ENCODE data around the gene CADM1.

CADM1 gene

DNA sequence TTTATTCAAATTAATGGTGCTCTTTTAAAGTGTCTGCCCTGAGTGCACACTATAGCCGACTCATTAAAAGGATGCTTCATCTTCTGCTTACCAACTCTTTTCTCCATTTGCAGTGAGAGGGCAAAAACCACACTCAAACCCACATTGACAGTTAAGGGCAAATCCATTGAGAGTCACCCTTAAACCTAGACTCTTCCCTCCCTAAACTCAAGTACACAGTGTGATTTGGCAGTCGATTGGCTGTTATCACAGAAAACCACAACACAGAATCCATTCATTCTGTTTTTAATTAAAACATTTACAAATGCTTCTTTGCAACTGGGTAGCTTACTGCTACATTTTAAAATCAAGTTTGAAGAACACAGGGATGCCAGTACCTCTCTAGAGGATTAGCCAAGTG is 120.0 kb downstream of the CADM1 start:
- Histone ChIP-seq H3K4me2 (ENCODE audit: low read length) (no peak overlapping the region), H3K36me3 (replicated peaks; ENCODE audit: low read depth, low read length) (no peaks in the 10 kb centered on the region), H3K79me2 (ENCODE audit: low read length) (no peaks in the 10 kb centered on the region), H3K4me1 (ENCODE audit: low read length) (peaks cover 30% of the 10 kb centered on the region), H4K20me1 (ENCODE audit: insufficient read depth, low read length) (no peaks in the 10 kb centered on the region), H3K9ac (ENCODE audit: low read length) (no peak overlapping the region), H3K27me3 (ENCODE audit: low read depth, low read length) (peaks cover 23% of the 10 kb centered on the region), H3K9me3 (ENCODE audit: insufficient read depth, low read length) (no peaks in the 10 kb centered on the region), H3K4me3 (ENCODE audit: low read length) (no peak overlapping the region), H3K27ac (ENCODE audit: low read length) (no peak overlapping the region), H2AFZ (ENCODE audit: low read depth, low read length) (no peak overlapping the region)
- TF ChIP-seq, protein P1, sequence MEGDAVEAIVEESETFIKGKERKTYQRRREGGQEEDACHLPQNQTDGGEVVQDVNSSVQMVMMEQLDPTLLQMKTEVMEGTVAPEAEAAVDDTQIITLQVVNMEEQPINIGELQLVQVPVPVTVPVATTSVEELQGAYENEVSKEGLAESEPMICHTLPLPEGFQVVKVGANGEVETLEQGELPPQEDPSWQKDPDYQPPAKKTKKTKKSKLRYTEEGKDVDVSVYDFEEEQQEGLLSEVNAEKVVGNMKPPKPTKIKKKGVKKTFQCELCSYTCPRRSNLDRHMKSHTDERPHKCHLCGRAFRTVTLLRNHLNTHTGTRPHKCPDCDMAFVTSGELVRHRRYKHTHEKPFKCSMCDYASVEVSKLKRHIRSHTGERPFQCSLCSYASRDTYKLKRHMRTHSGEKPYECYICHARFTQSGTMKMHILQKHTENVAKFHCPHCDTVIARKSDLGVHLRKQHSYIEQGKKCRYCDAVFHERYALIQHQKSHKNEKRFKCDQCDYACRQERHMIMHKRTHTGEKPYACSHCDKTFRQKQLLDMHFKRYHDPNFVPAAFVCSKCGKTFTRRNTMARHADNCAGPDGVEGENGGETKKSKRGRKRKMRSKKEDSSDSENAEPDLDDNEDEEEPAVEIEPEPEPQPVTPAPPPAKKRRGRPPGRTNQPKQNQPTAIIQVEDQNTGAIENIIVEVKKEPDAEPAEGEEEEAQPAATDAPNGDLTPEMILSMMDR (IDR thresholded peaks at IDR 0.05; ENCODE audit: low read depth, low read length), result no peak
- TF ChIP-seq EZH2phosphoT487 (IDR thresholded peaks at IDR 0.05; ENCODE audit: low read depth), result no peak

DNA sequence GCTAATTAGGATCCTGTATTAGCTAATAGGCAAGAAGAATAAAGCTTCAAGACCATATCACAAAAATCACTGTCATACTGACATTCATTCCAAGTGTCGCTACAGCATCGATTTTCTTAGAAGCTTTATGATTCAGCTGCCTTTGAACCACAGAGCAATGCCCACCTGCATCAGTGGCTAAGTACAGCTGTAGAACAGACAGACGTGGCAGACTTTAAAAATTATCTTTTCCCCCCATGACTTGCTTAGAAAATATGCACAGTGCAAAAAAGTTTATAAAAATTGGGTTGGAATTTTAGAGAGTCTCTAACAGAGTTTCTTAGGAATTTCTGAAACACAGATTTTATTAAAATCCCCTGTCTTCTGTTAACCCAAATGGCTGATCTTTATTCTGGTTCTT is 120.8 kb downstream of the CADM1 start:
- Histone ChIP-seq H3K79me2 (ENCODE audit: low read length) (no peaks in the 10 kb centered on the region), H2AFZ (ENCODE audit: low read depth, low read length) (no peak overlapping the region), H3K9ac (ENCODE audit: low read length) (no peak overlapping the region), H3K4me3 (ENCODE audit: low read length) (no peak overlapping the region), H3K27me3 (ENCODE audit: low read depth, low read length) (peaks cover 17% of the 10 kb centered on the region), H3K4me2 (ENCODE audit: low read length) (no peak overlapping the region), H3K36me3 (replicated peaks; ENCODE audit: low read depth, low read length) (no peaks in the 10 kb centered on the region), H3K9me3 (ENCODE audit: insufficient read depth, low read length) (no peaks in the 10 kb centered on the region), H4K20me1 (ENCODE audit: insufficient read depth, low read length) (no peaks in the 10 kb centered on the region), H3K27ac (ENCODE audit: low read length) (no peak overlapping the region), H3K4me1 (ENCODE audit: low read length) (peaks cover 35% of the 10 kb centered on the region)
- TF ChIP-seq, protein P1 (IDR thresholded peaks at IDR 0.05; ENCODE audit: low read depth, low read length), result no peak
- no peak for TF ChIP-seq EZH2phosphoT487 (IDR thresholded peaks at IDR 0.05; ENCODE audit: low read depth)

DNA sequence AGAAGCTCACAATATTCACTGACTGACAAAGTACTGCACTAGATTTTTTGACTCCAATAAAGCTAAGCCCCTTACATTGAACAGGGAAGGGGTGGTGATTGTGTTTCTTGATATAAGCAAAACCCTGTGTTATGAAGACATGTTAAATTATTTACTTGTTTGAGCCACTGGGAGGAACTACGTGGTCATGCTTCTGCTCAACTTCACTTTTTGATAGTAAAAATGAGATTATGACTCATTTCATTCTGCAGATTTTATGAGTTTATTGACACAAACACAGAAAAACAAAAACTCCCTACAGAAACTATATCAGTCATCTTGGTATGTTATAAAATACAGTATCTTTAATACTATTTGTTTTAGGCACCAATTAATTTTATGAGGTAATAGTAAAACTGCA is 124.7 kb downstream of the CADM1 start:
- TF ChIP-seq, protein P1 (IDR thresholded peaks at IDR 0.05; ENCODE audit: low read depth, low read length), result peak; percentile 41
- TF ChIP-seq EZH2phosphoT487 (IDR thresholded peaks at IDR 0.05; ENCODE audit: low read depth), result no peak
- Histone ChIP-seq H3K9me3 (ENCODE audit: insufficient read depth, low read length) (no peaks in the 10 kb centered on the region), H3K4me1 (ENCODE audit: low read length) (peaks cover 35% of the 10 kb centered on the region), H3K36me3 (replicated peaks; ENCODE audit: low read depth, low read length) (no peaks in the 10 kb centered on the region), H3K79me2 (ENCODE audit: low read length) (no peaks in the 10 kb centered on the region), H3K27me3 (ENCODE audit: low read depth, low read length) (peaks cover 14% of the 10 kb centered on the region), H3K4me2 (ENCODE audit: low read length) (peak overlapping the region; percentile 72), H4K20me1 (ENCODE audit: insufficient read depth, low read length) (no peaks in the 10 kb centered on the region), H3K9ac (ENCODE audit: low read length) (peak overlapping the region; percentile 12), H2AFZ (ENCODE audit: low read depth, low read length) (no peak overlapping the region), H3K4me3 (ENCODE audit: low read length) (peak overlapping the region; percentile 57), H3K27ac (ENCODE audit: low read length) (peak overlapping the region; percentile 28)

DNA sequence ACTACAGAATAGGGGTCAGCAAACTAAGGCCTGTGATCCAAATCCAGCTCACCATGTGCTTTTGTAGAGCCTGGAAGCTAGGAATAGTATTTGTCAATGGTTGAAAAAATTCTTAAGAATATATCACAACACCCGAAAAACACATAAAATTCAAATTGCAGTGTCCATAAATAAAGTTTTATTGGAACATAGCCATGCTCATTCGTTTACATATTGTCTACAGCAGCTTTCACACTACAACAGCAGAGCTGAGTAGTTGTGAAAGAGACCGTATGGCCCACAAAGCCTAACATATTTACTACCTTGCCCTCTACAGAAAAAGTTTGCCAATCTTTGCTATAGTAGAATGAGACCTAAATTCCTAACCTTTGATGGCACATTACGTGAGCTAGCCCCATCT is 125.7 kb downstream of the CADM1 start:
- Histone ChIP-seq H4K20me1 (ENCODE audit: insufficient read depth, low read length) (no peaks in the 10 kb centered on the region), H3K9me3 (ENCODE audit: insufficient read depth, low read length) (no peaks in the 10 kb centered on the region), H3K9ac (ENCODE audit: low read length) (no peak overlapping the region), H3K27ac (ENCODE audit: low read length) (no peak overlapping the region), H3K4me3 (ENCODE audit: low read length) (no peak overlapping the region), H3K4me2 (ENCODE audit: low read length) (no peak overlapping the region), H3K79me2 (ENCODE audit: low read length) (no peaks in the 10 kb centered on the region), H2AFZ (ENCODE audit: low read depth, low read length) (no peak overlapping the region), H3K27me3 (ENCODE audit: low read depth, low read length) (peaks cover 14% of the 10 kb centered on the region), H3K36me3 (replicated peaks; ENCODE audit: low read depth, low read length) (no peaks in the 10 kb centered on the region), H3K4me1 (ENCODE audit: low read length) (peaks cover 35% of the 10 kb centered on the region)
- TF ChIP-seq, protein P1 (IDR thresholded peaks at IDR 0.05; ENCODE audit: low read depth, low read length), result no peak
- no peak for TF ChIP-seq EZH2phosphoT487 (IDR thresholded peaks at IDR 0.05; ENCODE audit: low read depth)

Data from OCI-LY3 (cell line).